GM12878 (cell line): ENCODE data around the gene SMPD3.

ENCODE experiments used
- ATF7 ChIP-seq: fragments of 450-650 bp; IDR thresholded peaks from 2 replicates; pipeline ENCODE4 v1.6.1; 2016; ENCODE audit warnings: low read depth, mild to moderate bottlenecking
- CHD2 ChIP-seq: IDR thresholded peaks from 2 replicates; pipeline ENCODE4 v1.6.1; 2011; ENCODE audit warnings: low read depth, low read length, improper control_type of control experiment, borderline replicate concordance
- CTCF ChIP-seq, 3 experiments: IDR thresholded peaks in 2 of 3; conservative IDR thresholded peaks in 1 of 3; 2 replicates each; pipeline ENCODE4 v1.5.1; 2011; ENCODE audit warnings: low read depth in 3 of 3, low read length in 3 of 3, mild to moderate bottlenecking in 3 of 3, control low read depth in 2 of 3, moderate library complexity in 2 of 3, inconsistent platforms in 1 of 3, mixed read lengths in 1 of 3; ENCODE audit not compliant: control insufficient read depth in 2 of 3, insufficient read depth in 1 of 3; ENCODE audit errors: extremely low read depth in 1 of 3
- HDAC6 ChIP-seq: fragments of 200-600 bp; sonication (generic); IDR thresholded peaks from one replicate; pipeline ENCODE4 v1.8.0; 2017; ENCODE audit warnings: antibody characterized with exemption; ENCODE audit not compliant: unreplicated experiment
- MAX ChIP-seq: IDR thresholded peaks from 2 replicates; pipeline ENCODE4 v1.6.1; 2012; ENCODE audit warnings: low read depth, low read length, improper control_type of control experiment
- MTA2 ChIP-seq: fragments of 450-650 bp; IDR thresholded peaks from 2 replicates; pipeline ENCODE4 v1.6.1; 2016; ENCODE audit warnings: low read depth, mild to moderate bottlenecking, moderate library complexity

GRCh38 chr16:68408428-68408827 is 39.9 kb downstream of the SMPD3 start:
- TF ChIP-seq MTA2 (no peak), ATF7 (no peak), CHD2 (no peak), HDAC6 (no peak), CTCF (IDR thresholded peaks at IDR 0.05 in 2 of 3, conservative IDR thresholded peaks at IDR 0.05 in 1 of 3; ENCODE audit: control insufficient read depth in 2 of 3, extremely low read depth in 1 of 3, insufficient read depth in 1 of 3, low read depth in 3 of 3, low read length in 3 of 3) (no peak), MAX (no peak)
